GM12865 (cell line): Measurements from ENCODE around the gene CNN1.

ENCODE experiments used
- DNase-seq: peaks from one replicate; pipeline ENCODE4 v3.0.0; 2010; ENCODE audit warnings: low read depth
- H3K4me3 ChIP-seq: 2 replicates; pipeline ENCODE4 v1.5.1; 2011; ENCODE audit warnings: mild to moderate bottlenecking, low read depth, low read length, control low read depth
- CTCF ChIP-seq: IDR thresholded peaks from 2 replicates; pipeline ENCODE4 v1.5.1; 2011; ENCODE audit warnings: low read length, control low read depth, low read depth, inconsistent platforms; ENCODE audit not compliant: insufficient read depth; ENCODE audit errors: missing control alignments

CNN1 gene

GRCh38 chr19:11530432-11530831 lies 8.2 kb upstream of the CNN1 start:
- peak; percentile 8 for TF ChIP-seq CTCF
- no peak overlapping the region for H3K4me3 ChIP-seq
- DNase-seq = peak; percentile 82

GRCh38 chr19:11534538-11534937 lies 4.1 kb upstream of the CNN1 start:
- no peak overlapping the region for H3K4me3 ChIP-seq
- no peak for DNase-seq
- TF ChIP-seq CTCF = no peak

GRCh38 chr19:11534948-11535347 lies 3.7 kb upstream of the CNN1 start:
- TF ChIP-seq CTCF = no peak
- DNase-seq = no peak
- H3K4me3 ChIP-seq = no peak overlapping the region

GRCh38 chr19:11535792-11536595 lies 2.7 kb upstream of the CNN1 start:
- peak overlapping the region; percentile 43 for H3K4me3 ChIP-seq
- TF ChIP-seq CTCF = peak; percentile 88
- DNase-seq = peak; percentile 95

- no peak for DNase-seq
- H3K4me3 ChIP-seq = no peak overlapping the region
- no peak for TF ChIP-seq CTCF
These were observed 1.1 kb downstream of the CNN1 start for GRCh38 chr19:11539495-11540365.

- no peak for DNase-seq
- no peak for TF ChIP-seq CTCF
- H3K4me3 ChIP-seq = no peak overlapping the region
These were observed 2.0 kb downstream of the CNN1 start for GRCh38 chr19:11540645-11541044.

GRCh38 chr19:11541238-11541637 lies 2.6 kb downstream of the CNN1 start:
- DNase-seq = peak; percentile 72
- TF ChIP-seq CTCF = no peak
- H3K4me3 ChIP-seq = no peak overlapping the region
